BLaER1 (cell line): ENCODE data around the gene SCFD2.

ENCODE experiments used
- H3K27ac ChIP-seq: shearing (Covaris generic); formaldehyde crosslinking; 2 replicates; pipeline ENCODE4 v1.8.1; 2022
- H3K27me3 ChIP-seq: shearing (Covaris generic); formaldehyde crosslinking; 2 replicates; pipeline ENCODE4 v1.8.1; 2022
- H3K36me3 ChIP-seq: shearing (Covaris generic); formaldehyde crosslinking; 2 replicates; pipeline ENCODE4 v1.8.1; 2022
- H3K4me1 ChIP-seq: shearing (Covaris generic); formaldehyde crosslinking; 2 replicates; pipeline ENCODE4 v1.8.1; 2022
- H3K4me2 ChIP-seq: shearing (Covaris generic); formaldehyde crosslinking; 2 replicates; pipeline ENCODE4 v1.8.1; 2022
- H3K4me3 ChIP-seq: shearing (Covaris generic); formaldehyde crosslinking; 2 replicates; pipeline ENCODE4 v1.8.1; 2022
- H3K9ac ChIP-seq: shearing (Covaris generic); formaldehyde crosslinking; 2 replicates; pipeline ENCODE4 v1.8.1; 2022
- H3K9me3 ChIP-seq: shearing (Covaris generic); formaldehyde crosslinking; 2 replicates; pipeline ENCODE4 v1.8.1; 2022
- H4K20me1 ChIP-seq: shearing (Covaris generic); formaldehyde crosslinking; 2 replicates; pipeline ENCODE4 v1.8.1; 2022
- Cebpa-rat ChIP-seq: shearing (Covaris generic); IDR thresholded peaks from 2 replicates; pipeline ENCODE4 v1.8.1; 2022

The SCFD2 gene

DNA sequence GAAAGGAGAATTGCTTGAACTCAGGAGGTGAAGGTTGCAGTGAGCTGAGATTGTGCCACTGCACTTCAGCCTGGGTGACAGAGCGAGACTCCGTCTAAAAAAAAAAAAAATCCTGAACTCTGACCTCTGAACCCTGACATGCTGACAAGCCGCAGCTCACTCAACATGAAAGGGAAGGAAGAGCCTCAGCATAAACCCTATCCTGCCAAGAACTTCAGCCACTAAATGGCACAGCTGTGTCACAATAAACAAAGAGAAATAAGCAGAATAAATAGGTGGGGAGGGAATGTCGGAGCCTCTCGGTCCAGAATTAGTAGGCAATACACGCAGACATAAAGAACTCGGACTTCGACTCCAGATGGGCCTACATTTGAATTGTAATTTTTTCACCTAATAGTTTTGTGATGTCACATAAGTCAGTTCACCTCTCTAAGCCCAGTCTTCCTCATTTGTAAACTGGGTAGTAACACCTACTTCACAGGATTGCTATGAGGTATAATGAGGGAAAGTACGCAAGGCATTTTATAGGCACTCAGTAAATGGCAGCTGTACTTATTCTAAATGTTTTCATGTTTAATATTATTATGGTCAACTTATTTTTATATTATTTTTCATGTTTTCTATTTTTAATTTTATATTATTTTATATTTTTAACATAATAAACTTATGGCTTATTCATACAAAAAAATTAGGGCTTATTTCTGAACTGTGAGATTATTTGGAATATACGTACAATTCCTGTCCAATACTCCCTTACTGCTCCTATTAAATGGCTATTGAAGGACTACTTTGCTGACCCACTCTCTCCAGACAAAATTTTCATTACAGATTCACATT lies 243.4 kb downstream of the SCFD2 start:
- no peaks in the 10 kb centered on the region for H3K9me3 ChIP-seq
- H3K9ac ChIP-seq: no peak overlapping the region
- H3K4me1 ChIP-seq: no peaks in the 10 kb centered on the region
- no peaks in the 10 kb centered on the region for H3K27me3 ChIP-seq
- no peak overlapping the region for H3K27ac ChIP-seq
- H3K36me3 ChIP-seq: no peaks in the 10 kb centered on the region
- TF ChIP-seq Cebpa-rat: no peak
- H3K4me3 ChIP-seq: no peak overlapping the region
- H4K20me1 ChIP-seq: no peaks in the 10 kb centered on the region
- H3K4me2 ChIP-seq: no peak overlapping the region

- no peaks in the 10 kb centered on the region for H3K36me3 ChIP-seq
- no peak overlapping the region for H3K4me3 ChIP-seq
- TF ChIP-seq Cebpa-rat: no peak
- no peaks in the 10 kb centered on the region for H3K4me1 ChIP-seq
- no peaks in the 10 kb centered on the region for H3K9me3 ChIP-seq
- no peak overlapping the region for H3K9ac ChIP-seq
- no peak overlapping the region for H3K4me2 ChIP-seq
- no peaks in the 10 kb centered on the region for H3K27me3 ChIP-seq
- H4K20me1 ChIP-seq: no peaks in the 10 kb centered on the region
- H3K27ac ChIP-seq: no peak overlapping the region
These were observed 244.5 kb downstream of the SCFD2 start for GRCh38 chr4:53121264-53121865.

GRCh38 chr4:53120778-53121177 lies 245.1 kb downstream of the SCFD2 start:
- Histone ChIP-seq H4K20me1 (no peaks in the 10 kb centered on the region), H3K9me3 (no peaks in the 10 kb centered on the region), H3K27ac (no peak overlapping the region), H3K36me3 (no peaks in the 10 kb centered on the region), H3K9ac (no peak overlapping the region), H3K4me1 (no peaks in the 10 kb centered on the region), H3K4me2 (no peak overlapping the region), H3K4me3 (no peak overlapping the region), H3K27me3 (no peaks in the 10 kb centered on the region)
- TF ChIP-seq Cebpa-rat: no peak

DNA sequence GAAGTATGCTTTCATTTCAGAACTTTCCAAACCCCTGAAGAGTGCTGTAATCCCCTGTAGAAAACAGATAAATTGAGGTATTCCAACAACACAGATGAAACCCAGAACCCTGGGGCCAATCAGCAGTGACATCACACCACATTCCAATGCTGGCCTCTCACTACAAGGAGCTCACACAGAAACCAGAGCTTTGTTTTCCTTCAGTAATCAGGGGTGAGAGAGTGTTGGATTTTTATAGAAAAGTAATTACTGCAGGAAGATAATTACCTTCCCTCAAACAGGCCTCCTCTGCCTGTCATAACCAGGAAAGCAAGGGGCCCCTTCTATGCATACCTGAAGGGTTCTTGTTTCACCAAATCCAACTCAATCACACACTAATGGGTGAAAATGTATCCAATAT lies 246.2 kb downstream of the SCFD2 start:
- Histone ChIP-seq H4K20me1 (no peaks in the 10 kb centered on the region), H3K9me3 (no peaks in the 10 kb centered on the region), H3K36me3 (no peaks in the 10 kb centered on the region), H3K4me3 (no peak overlapping the region), H3K4me1 (no peaks in the 10 kb centered on the region), H3K9ac (no peak overlapping the region), H3K27me3 (no peaks in the 10 kb centered on the region), H3K4me2 (no peak overlapping the region), H3K27ac (no peak overlapping the region)
- TF ChIP-seq Cebpa-rat: no peak

- H3K9ac ChIP-seq: no peak overlapping the region
These were observed 247.2 kb downstream of the SCFD2 start for GRCh38 chr4:53118676-53119075.

DNA sequence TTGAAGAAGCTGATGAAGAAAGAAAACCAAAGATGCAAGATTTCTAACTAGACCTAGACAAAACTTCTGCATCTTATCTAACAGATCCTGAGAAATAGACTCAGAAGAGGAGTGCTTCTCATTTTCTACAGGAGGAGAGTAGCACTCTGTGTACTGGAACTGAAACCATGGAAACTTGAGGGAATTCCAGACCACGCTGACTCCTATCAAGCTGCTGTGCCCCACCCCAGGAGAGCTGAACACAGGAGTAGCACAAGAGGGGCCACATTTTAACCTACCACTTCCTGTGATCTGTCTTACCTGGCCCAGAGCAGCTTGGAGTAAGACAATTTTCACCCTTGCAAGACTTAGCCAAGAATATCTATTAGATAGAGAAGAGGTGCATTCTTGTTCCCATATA lies 248.9 kb downstream of the SCFD2 start:
- H3K9ac ChIP-seq: no peak overlapping the region
- H3K4me1 ChIP-seq: no peaks in the 10 kb centered on the region
- no peaks in the 10 kb centered on the region for H3K36me3 ChIP-seq
- H3K9me3 ChIP-seq: no peaks in the 10 kb centered on the region
- H3K27ac ChIP-seq: no peak overlapping the region
- H3K27me3 ChIP-seq: no peaks in the 10 kb centered on the region
- no peak overlapping the region for H3K4me3 ChIP-seq
- no peaks in the 10 kb centered on the region for H4K20me1 ChIP-seq
- no peak for TF ChIP-seq Cebpa-rat
- H3K4me2 ChIP-seq: no peak overlapping the region

More at GRCh38 chr4:53118676-53119075, 247.2 kb downstream of the SCFD2 start:
- Histone ChIP-seq H3K27me3 (no peaks in the 10 kb centered on the region), H3K4me3 (no peak overlapping the region), H3K4me1 (no peaks in the 10 kb centered on the region), H4K20me1 (no peaks in the 10 kb centered on the region), H3K9me3 (no peaks in the 10 kb centered on the region), H3K4me2 (no peak overlapping the region), H3K36me3 (no peaks in the 10 kb centered on the region), H3K27ac (no peak overlapping the region)
- no peak for TF ChIP-seq Cebpa-rat

- H3K4me2 ChIP-seq: no peak overlapping the region
These were observed 252.2 kb downstream of the SCFD2 start for GRCh38 chr4:53113431-53114225.

GRCh38 chr4:53105313-53105712 lies 260.5 kb downstream of the SCFD2 start:
- H3K27me3 ChIP-seq: no peaks in the 10 kb centered on the region
- H3K4me2 ChIP-seq: no peak overlapping the region
- no peak overlapping the region for H3K4me3 ChIP-seq
- H3K36me3 ChIP-seq: no peaks in the 10 kb centered on the region
- no peak for TF ChIP-seq Cebpa-rat
- no peaks in the 10 kb centered on the region for H3K4me1 ChIP-seq
- no peak overlapping the region for H3K27ac ChIP-seq
- H4K20me1 ChIP-seq: no peaks in the 10 kb centered on the region
- H3K9ac ChIP-seq: no peak overlapping the region
- peaks cover 8% of the 10 kb centered on the region for H3K9me3 ChIP-seq

More at GRCh38 chr4:53113431-53114225, 252.2 kb downstream of the SCFD2 start:
- H3K4me1 ChIP-seq: no peaks in the 10 kb centered on the region
- H3K9me3 ChIP-seq: peaks cover 16% of the 10 kb centered on the region
- H4K20me1 ChIP-seq: no peaks in the 10 kb centered on the region
- no peak for TF ChIP-seq Cebpa-rat
- H3K27me3 ChIP-seq: no peaks in the 10 kb centered on the region
- H3K36me3 ChIP-seq: no peaks in the 10 kb centered on the region
- no peak overlapping the region for H3K27ac ChIP-seq
- H3K4me3 ChIP-seq: no peak overlapping the region
- no peak overlapping the region for H3K9ac ChIP-seq

- no peak overlapping the region for H3K27ac ChIP-seq
- H3K27me3 ChIP-seq: no peaks in the 10 kb centered on the region
- no peak overlapping the region for H3K9ac ChIP-seq
- no peak overlapping the region for H3K4me2 ChIP-seq
- peaks cover under 1% of the 10 kb centered on the region; the same call in 1 of the 2 replicates for H3K36me3 ChIP-seq
- H3K4me3 ChIP-seq: no peak overlapping the region
- H3K9me3 ChIP-seq: peaks cover 2% of the 10 kb centered on the region; the same call in 1 of the 2 replicates
- no peak for TF ChIP-seq Cebpa-rat
- no peaks in the 10 kb centered on the region for H3K4me1 ChIP-seq
- no peaks in the 10 kb centered on the region for H4K20me1 ChIP-seq
These were observed 262.4 kb downstream of the SCFD2 start for GRCh38 chr4:53103481-53103880.

GRCh38 chr4:53101191-53101581 lies 264.7 kb downstream of the SCFD2 start:
- Histone ChIP-seq H3K36me3 (peaks cover 4% of the 10 kb centered on the region; the same call in 1 of the 2 replicates), H4K20me1 (no peaks in the 10 kb centered on the region), H3K4me2 (no peak overlapping the region), H3K4me1 (no peaks in the 10 kb centered on the region), H3K27ac (no peak overlapping the region), H3K27me3 (no peaks in the 10 kb centered on the region), H3K4me3 (no peak overlapping the region), H3K9me3 (peaks cover 8% of the 10 kb centered on the region), H3K9ac (no peak overlapping the region)
- TF ChIP-seq Cebpa-rat: no peak
